K562 treated with DMSO at 1 percent for 24 hours (cell line): Measurements from ENCODE around the gene FAM170B. TPM values are rescaled to one million over a fixed set of nuclear protein-coding genes. Genes with fewer than 3 reads are reported as not detected.

Experiments
- total RNA-seq: library from RNA; unstranded; fragments of 300-600 nt; gene quantifications from 2 replicates; pipeline ENCODE4 v1.2.3, GENCODE V29; 2022; ENCODE audit warnings: low read depth; ENCODE audit not compliant: insufficient read depth

The FAM170B gene
- 0.28 TPM in 1 of 2 replicates, not detected in the other for total RNA-seq

DNA sequence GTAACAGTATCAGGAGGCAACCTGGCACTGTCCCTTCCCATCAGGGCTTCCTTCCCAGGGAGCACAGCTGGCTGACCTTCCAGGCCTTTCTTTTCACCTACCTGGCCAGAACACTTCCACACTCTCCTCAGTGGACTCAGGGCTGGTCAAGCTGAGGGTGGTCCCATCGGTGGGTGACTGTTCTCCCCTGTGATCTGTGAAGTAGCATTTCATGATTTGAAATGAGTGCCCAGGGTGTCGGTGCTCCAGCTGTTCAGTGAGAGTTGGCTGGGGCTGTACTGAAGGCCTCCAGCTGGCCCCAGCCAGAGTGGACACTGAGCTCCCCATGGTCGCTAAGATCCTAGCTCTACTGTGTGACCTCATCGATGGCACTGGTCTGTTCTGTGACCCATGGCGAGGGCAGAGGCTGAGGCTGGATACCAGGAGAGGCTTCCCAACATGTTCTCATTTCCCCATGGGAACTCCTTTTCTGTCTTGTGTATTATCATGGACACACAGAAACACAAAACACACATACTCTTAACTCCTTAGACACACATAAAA, at the start of gene FAM170B:
TSS of gene FAM170B (minus strand) at position 316 of the 543 bp plus-strand sequence. CDS start at position 213, 103 bp downstream.

DNA sequence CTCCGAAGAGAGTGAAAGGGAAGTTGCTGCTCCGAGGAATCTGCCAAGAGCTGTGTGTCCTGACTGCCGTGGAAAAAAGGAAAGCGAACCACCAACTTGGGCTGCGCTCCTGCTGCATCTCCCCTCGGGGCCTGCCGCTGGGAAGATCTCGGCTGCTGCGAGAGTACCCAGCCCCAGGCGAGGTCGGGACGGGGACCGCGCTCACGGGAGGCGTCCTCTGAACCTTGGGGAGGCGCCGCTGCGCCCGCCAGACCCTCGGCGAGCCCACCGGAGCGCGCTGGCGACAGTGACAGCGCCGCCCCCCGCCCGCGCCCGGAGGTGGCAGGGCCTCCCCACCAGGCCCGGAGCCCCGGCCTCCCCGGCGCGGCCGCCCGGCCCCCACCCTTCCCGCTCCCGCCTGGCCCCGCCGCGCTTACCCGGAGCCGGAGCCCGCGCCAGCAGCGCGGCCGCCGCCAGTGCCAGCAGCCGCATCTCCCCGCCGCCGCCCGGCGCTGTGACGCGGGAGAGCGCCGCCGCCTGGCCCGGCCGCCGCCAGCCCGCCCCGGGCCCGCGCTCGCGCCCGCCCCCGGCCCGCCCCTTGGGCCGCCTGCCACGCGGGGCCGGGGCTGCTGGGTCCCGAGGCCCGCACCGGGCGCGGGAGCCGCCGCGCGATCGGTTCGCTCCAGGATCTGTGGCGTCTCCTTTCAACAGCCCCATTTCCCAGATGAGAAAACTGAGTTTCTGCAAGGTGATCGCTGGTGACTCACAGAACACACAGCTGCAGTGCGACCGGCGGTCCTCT, 18.6 kb downstream of the FAM170B start, which contains the start of gene VSTM4:
TSS of gene VSTM4 (minus strand) at position 508 of the 781 bp plus-strand sequence. CDS start at position 471, 37 bp downstream.

Other genes with a start within 250 kb of the FAM170B start
- gene LRRC18, start 194.2 kb downstream of the FAM170B start, total RNA-seq: not detected in 2 replicates
- 5.5 and 5.6 TPM in 2 replicates for gene VSTM4, start 18.5 kb downstream of the FAM170B start, total RNA-seq
- gene TMEM273, start 54.4 kb upstream of the FAM170B start, total RNA-seq: 144 and 152 TPM in 2 replicates
- gene C10orf71, start 165.1 kb upstream of the FAM170B start, total RNA-seq: 0.95 and 1.1 TPM in 2 replicates